Keratinocyte (primary cell): ENCODE data around the gene GNAL. TPM values are rescaled to one million over a fixed set of nuclear protein-coding genes. Genes with fewer than 3 reads are reported as not detected.

Experiments used
- DNase-seq: peaks from one replicate; pipeline ENCODE4 v3.0.0-alpha.2; 2011; ENCODE audit warnings: low read depth, missing footprints, low spot score
- FAIRE-seq: peaks from 2 replicates; lab custom pipeline; 2011; peaks lifted over from hg19 to GRCh38; lab: Jason Lieb, UNC
- H2AFZ ChIP-seq: 2 replicates; pipeline ENCODE4 v1.6.0; 2012; ENCODE audit warnings: low read length, control low read depth, inconsistent platforms; ENCODE audit not compliant: control insufficient read depth
- H3K27ac ChIP-seq: 2 replicates; pipeline ENCODE4 v1.5.1; 2011; ENCODE audit warnings: low read length; ENCODE audit not compliant: control insufficient read depth, insufficient read depth
- H3K27me3 ChIP-seq: 3 replicates; pipeline ENCODE4 v1.6.0; 2011; ENCODE audit warnings: low read length; ENCODE audit not compliant: control insufficient read depth, insufficient read depth; ENCODE audit errors: extremely low read depth
- H3K36me3 ChIP-seq, 2 experiments: 2 replicates in 1 of 2; 3 replicates in 1 of 2; pipeline ENCODE4 v1.5.1; 2011; ENCODE audit warnings: low read length in 2 of 2, mild to moderate bottlenecking in 1 of 2; ENCODE audit not compliant: control insufficient read depth in 2 of 2, insufficient read depth in 2 of 2; ENCODE audit errors: extremely low read depth in 1 of 2
- H3K4me1 ChIP-seq: 3 replicates; pipeline ENCODE4 v1.5.1; 2011; ENCODE audit warnings: low read length; ENCODE audit not compliant: control insufficient read depth, insufficient read depth; ENCODE audit errors: extremely low read depth
- H3K4me2 ChIP-seq: 3 replicates; pipeline ENCODE4 v1.6.0; 2011; ENCODE audit warnings: low read depth, low read length; ENCODE audit not compliant: control insufficient read depth, insufficient read depth; ENCODE audit errors: extremely low read depth
- H3K4me3 ChIP-seq, 3 experiments: fragments of 200-600 bp in 1 of 3; sonication (generic) in 1 of 3; 2 replicates in 2 of 3; 3 replicates in 1 of 3; pipeline ENCODE4 v1.5.1; 2011 to 2016; ENCODE audit warnings: low read length in 3 of 3, mild to moderate bottlenecking in 3 of 3, control low read depth in 2 of 3, inconsistent platforms in 1 of 3, low read depth in 1 of 3, mixed read lengths in 1 of 3, mixed run types in 1 of 3, moderate library complexity in 1 of 3; ENCODE audit not compliant: control insufficient read depth in 2 of 3, insufficient read depth in 2 of 3; ENCODE audit errors: extremely low read depth in 1 of 3
- H3K79me2 ChIP-seq: 2 replicates; pipeline ENCODE4 v1.6.0; 2012; ENCODE audit warnings: low read length; ENCODE audit not compliant: control insufficient read depth, insufficient read depth
- H3K9ac ChIP-seq: 3 replicates; pipeline ENCODE4 v1.6.0; 2011; ENCODE audit warnings: low read length; ENCODE audit not compliant: control insufficient read depth, insufficient read depth; ENCODE audit errors: extremely low read depth
- H3K9me1 ChIP-seq: 3 replicates; pipeline ENCODE4 v1.6.0; 2011; ENCODE audit warnings: low read length; ENCODE audit not compliant: control insufficient read depth, insufficient read depth; ENCODE audit errors: extremely low read depth
- H3K9me3 ChIP-seq: 2 replicates; pipeline ENCODE4 v1.5.1; 2012; ENCODE audit warnings: low read depth, low read length; ENCODE audit not compliant: control insufficient read depth
- H4K20me1 ChIP-seq: 3 replicates; pipeline ENCODE4 v1.6.0; 2011; ENCODE audit warnings: low read length; ENCODE audit not compliant: control insufficient read depth, insufficient read depth; ENCODE audit errors: extremely low read depth
- CTCF ChIP-seq, 3 experiments: IDR thresholded peaks in 1 of 3; conservative IDR thresholded peaks in 1 of 3; optimal IDR thresholded peaks in 1 of 3; 2 replicates in 2 of 3; 3 replicates in 1 of 3; pipeline versions ENCODE3 to v1.5.1; 2011; ENCODE audit warnings: low read length in 3 of 3, mild to moderate bottlenecking in 3 of 3, moderate library complexity in 2 of 3, control low read depth in 1 of 3, inconsistent platforms in 1 of 3; ENCODE audit not compliant: insufficient read depth in 2 of 3; ENCODE audit errors: extremely low read depth in 1 of 3
- EZH2 ChIP-seq: IDR thresholded peaks from one replicate; pipeline ENCODE4 v1.6.1; 2012; ENCODE audit warnings: inconsistent platforms, mild to moderate bottlenecking, low read length, moderate library complexity
- dilution Hi-C: fragments of 300-500 bp; cut with MboI; formaldehyde crosslinking; loops from one replicate; pipeline ENCODE4 v1.7.0; 2020; ENCODE audit warnings: low sequenced_read_pairs; ENCODE audit not compliant: extremely low pct_ligation_motif_present
- polyA plus RNA-seq, 5 experiments: library from polyadenylated mRNA; depleted of rRNA in 3 of 5; stranded (reverse) in 3 of 5; stranded (forward) in 1 of 5; unstranded in 1 of 5; fragments of >200 nt; gene quantifications; 1 replicate in 1 of 5; 2 replicates in 3 of 5; 3 replicates in 1 of 5; pipeline versions ENCODE4 v1.2.1 to v1.2.3, GENCODE V29; 2011 to 2012; ENCODE audit warnings: missing spikeins in 2 of 5, low read depth in 1 of 5, low replicate concordance in 1 of 5

GNAL gene
- polyA plus RNA-seq, 1 donor (not counting 4 experiments of a cell fraction or from before 2014, with no cell fraction given), result 30.0 TPM

GRCh38 chr18:11819938-11820337 lies 130.9 kb downstream of the GNAL start:
- H3K9ac ChIP-seq, result no peak overlapping the region
- H3K4me1 ChIP-seq, result no peaks in the 10 kb centered on the region
- H3K4me3 ChIP-seq, result no peak overlapping the region
- H3K4me2 ChIP-seq, result no peak overlapping the region
- H3K27ac ChIP-seq, result no peak overlapping the region
- H3K9me3 ChIP-seq, result no peaks in the 10 kb centered on the region
- no peak for TF ChIP-seq CTCF (optimal IDR thresholded peaks at IDR 0.05 in 1 of 3, IDR thresholded peaks at IDR 0.05 in 1 of 3, conservative IDR thresholded peaks at IDR 0.05 in 1 of 3; ENCODE audit: extremely low read depth in 1 of 3, insufficient read depth in 2 of 3, low read length in 3 of 3)
- TF ChIP-seq EZH2, result no peak
- H3K36me3 ChIP-seq, result no peaks in the 10 kb centered on the region
- H2AFZ ChIP-seq, result no peak overlapping the region
- no peaks in the 10 kb centered on the region for H3K27me3 ChIP-seq
- no peaks in the 10 kb centered on the region for H4K20me1 ChIP-seq
- dilution Hi-C loops, result no loop called here
- H3K79me2 ChIP-seq, result no peaks in the 10 kb centered on the region
- H3K9me1 ChIP-seq, result no peaks in the 10 kb centered on the region
- no peak for FAIRE-seq
- DNase-seq, result no peak

GRCh38 chr18:11820697-11821096 lies 131.6 kb downstream of the GNAL start:
- Histone ChIP-seq H3K27ac (no peak overlapping the region), H3K9ac (no peak overlapping the region), H4K20me1 (no peaks in the 10 kb centered on the region), H3K9me1 (no peaks in the 10 kb centered on the region), H3K27me3 (no peaks in the 10 kb centered on the region), H2AFZ (no peak overlapping the region), H3K4me3 (no peak overlapping the region), H3K36me3 (no peaks in the 10 kb centered on the region), H3K4me2 (no peak overlapping the region), H3K4me1 (no peaks in the 10 kb centered on the region), H3K9me3 (no peaks in the 10 kb centered on the region), H3K79me2 (no peaks in the 10 kb centered on the region)
- peak; percentile 32 for FAIRE-seq
- TF ChIP-seq EZH2 (no peak), CTCF (optimal IDR thresholded peaks at IDR 0.05 in 1 of 3, IDR thresholded peaks at IDR 0.05 in 1 of 3, conservative IDR thresholded peaks at IDR 0.05 in 1 of 3; ENCODE audit: extremely low read depth in 1 of 3, insufficient read depth in 2 of 3, low read length in 3 of 3) (no peak)
- DNase-seq, result no peak
- dilution Hi-C loops, result no loop called here
